Liver (tissue), 3 donors: Measurements from ENCODE around the gene RPL39L.

Experiments used
- ATF3 ChIP-seq: IDR thresholded peaks from 2 replicates; pipeline ENCODE4 v1.6.1; 2016; ENCODE audit warnings: antibody characterized with exemption
- EGR1 ChIP-seq, 2 donors: IDR thresholded peaks; 2 replicates each; pipeline ENCODE4 v1.6.1; 2016 to 2018; ENCODE audit warnings: antibody characterized with exemption in 2 of 2, low read depth in 2 of 2
- HNF4G ChIP-seq: IDR thresholded peaks from 2 replicates; pipeline ENCODE4 v1.6.1; 2016; ENCODE audit warnings: antibody characterized with exemption
- JUND ChIP-seq, 2 donors: IDR thresholded peaks; 2 replicates each; pipeline ENCODE4 v1.6.1; 2016; ENCODE audit warnings: antibody characterized with exemption in 2 of 2
- RAD21 ChIP-seq, 2 donors: IDR thresholded peaks; 2 replicates each; pipeline ENCODE4 v1.6.1; 2016; ENCODE audit warnings: antibody characterized with exemption in 2 of 2, mild to moderate bottlenecking in 2 of 2
- SP1 ChIP-seq: IDR thresholded peaks from 2 replicates; pipeline ENCODE4 v1.6.1; 2018; ENCODE audit warnings: antibody characterized with exemption, mild to moderate bottlenecking
- TAF1 ChIP-seq: conservative IDR thresholded peaks from 2 replicates; pipeline ENCODE4 v1.6.1; 2016; ENCODE audit warnings: antibody characterized with exemption, mild to moderate bottlenecking
- YY1 ChIP-seq: IDR thresholded peaks from 2 replicates; pipeline ENCODE4 v1.6.1; 2016; ENCODE audit warnings: antibody characterized with exemption, mild to moderate bottlenecking
- TF ChIP-seq, protein P1 (sequence below): fragments of 150-350 bp; IDR thresholded peaks from 2 replicates; pipeline ENCODE4 v1.5.1; 2017; ENCODE audit warnings: improper control_type of control experiment, low read depth, low read length; ENCODE audit not compliant: missing input control
- TF ChIP-seq, protein P2 (sequence below): IDR thresholded peaks from 2 replicates; pipeline ENCODE4 v1.6.1; 2016; ENCODE audit warnings: antibody characterized with exemption
- TF ChIP-seq, protein P3 (sequence below): IDR thresholded peaks from 2 replicates; pipeline ENCODE4 v1.6.1; 2016; ENCODE audit warnings: antibody characterized with exemption
- TF ChIP-seq, protein P4 (sequence below): IDR thresholded peaks from 2 replicates; pipeline ENCODE4 v1.6.1; 2016; ENCODE audit warnings: antibody characterized with exemption, mild to moderate bottlenecking
- donor health status: healthy.
- donor health status: healthy.

GRCh38 chr3:187105700-187106099, 33.6 kb downstream of the RPL39L start:
- no peak for TF ChIP-seq YY1
- TF ChIP-seq TAF1: no peak
- TF ChIP-seq, protein P1, sequence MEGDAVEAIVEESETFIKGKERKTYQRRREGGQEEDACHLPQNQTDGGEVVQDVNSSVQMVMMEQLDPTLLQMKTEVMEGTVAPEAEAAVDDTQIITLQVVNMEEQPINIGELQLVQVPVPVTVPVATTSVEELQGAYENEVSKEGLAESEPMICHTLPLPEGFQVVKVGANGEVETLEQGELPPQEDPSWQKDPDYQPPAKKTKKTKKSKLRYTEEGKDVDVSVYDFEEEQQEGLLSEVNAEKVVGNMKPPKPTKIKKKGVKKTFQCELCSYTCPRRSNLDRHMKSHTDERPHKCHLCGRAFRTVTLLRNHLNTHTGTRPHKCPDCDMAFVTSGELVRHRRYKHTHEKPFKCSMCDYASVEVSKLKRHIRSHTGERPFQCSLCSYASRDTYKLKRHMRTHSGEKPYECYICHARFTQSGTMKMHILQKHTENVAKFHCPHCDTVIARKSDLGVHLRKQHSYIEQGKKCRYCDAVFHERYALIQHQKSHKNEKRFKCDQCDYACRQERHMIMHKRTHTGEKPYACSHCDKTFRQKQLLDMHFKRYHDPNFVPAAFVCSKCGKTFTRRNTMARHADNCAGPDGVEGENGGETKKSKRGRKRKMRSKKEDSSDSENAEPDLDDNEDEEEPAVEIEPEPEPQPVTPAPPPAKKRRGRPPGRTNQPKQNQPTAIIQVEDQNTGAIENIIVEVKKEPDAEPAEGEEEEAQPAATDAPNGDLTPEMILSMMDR: no peak
- no peak for TF ChIP-seq HNF4G
- TF ChIP-seq SP1: no peak
- TF ChIP-seq JUND (IDR thresholded peaks at IDR 0.05): no peak
- no peak for TF ChIP-seq RAD21 (IDR thresholded peaks at IDR 0.05)
- TF ChIP-seq, protein P2, sequence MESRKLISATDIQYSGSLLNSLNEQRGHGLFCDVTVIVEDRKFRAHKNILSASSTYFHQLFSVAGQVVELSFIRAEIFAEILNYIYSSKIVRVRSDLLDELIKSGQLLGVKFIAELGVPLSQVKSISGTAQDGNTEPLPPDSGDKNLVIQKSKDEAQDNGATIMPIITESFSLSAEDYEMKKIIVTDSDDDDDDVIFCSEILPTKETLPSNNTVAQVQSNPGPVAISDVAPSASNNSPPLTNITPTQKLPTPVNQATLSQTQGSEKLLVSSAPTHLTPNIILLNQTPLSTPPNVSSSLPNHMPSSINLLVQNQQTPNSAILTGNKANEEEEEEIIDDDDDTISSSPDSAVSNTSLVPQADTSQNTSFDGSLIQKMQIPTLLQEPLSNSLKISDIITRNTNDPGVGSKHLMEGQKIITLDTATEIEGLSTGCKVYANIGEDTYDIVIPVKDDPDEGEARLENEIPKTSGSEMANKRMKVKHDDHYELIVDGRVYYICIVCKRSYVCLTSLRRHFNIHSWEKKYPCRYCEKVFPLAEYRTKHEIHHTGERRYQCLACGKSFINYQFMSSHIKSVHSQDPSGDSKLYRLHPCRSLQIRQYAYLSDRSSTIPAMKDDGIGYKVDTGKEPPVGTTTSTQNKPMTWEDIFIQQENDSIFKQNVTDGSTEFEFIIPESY: no peak
- TF ChIP-seq, protein P3, sequence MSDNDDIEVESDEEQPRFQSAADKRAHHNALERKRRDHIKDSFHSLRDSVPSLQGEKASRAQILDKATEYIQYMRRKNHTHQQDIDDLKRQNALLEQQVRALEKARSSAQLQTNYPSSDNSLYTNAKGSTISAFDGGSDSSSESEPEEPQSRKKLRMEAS: no peak
- TF ChIP-seq ATF3: no peak
- TF ChIP-seq, protein P4, sequence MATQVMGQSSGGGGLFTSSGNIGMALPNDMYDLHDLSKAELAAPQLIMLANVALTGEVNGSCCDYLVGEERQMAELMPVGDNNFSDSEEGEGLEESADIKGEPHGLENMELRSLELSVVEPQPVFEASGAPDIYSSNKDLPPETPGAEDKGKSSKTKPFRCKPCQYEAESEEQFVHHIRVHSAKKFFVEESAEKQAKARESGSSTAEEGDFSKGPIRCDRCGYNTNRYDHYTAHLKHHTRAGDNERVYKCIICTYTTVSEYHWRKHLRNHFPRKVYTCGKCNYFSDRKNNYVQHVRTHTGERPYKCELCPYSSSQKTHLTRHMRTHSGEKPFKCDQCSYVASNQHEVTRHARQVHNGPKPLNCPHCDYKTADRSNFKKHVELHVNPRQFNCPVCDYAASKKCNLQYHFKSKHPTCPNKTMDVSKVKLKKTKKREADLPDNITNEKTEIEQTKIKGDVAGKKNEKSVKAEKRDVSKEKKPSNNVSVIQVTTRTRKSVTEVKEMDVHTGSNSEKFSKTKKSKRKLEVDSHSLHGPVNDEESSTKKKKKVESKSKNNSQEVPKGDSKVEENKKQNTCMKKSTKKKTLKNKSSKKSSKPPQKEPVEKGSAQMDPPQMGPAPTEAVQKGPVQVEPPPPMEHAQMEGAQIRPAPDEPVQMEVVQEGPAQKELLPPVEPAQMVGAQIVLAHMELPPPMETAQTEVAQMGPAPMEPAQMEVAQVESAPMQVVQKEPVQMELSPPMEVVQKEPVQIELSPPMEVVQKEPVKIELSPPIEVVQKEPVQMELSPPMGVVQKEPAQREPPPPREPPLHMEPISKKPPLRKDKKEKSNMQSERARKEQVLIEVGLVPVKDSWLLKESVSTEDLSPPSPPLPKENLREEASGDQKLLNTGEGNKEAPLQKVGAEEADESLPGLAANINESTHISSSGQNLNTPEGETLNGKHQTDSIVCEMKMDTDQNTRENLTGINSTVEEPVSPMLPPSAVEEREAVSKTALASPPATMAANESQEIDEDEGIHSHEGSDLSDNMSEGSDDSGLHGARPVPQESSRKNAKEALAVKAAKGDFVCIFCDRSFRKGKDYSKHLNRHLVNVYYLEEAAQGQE: no peak
- TF ChIP-seq EGR1 (IDR thresholded peaks at IDR 0.05; ENCODE audit: low read depth in 2 of 2): no peak
